K562 (cell line): Measurements from ENCODE around the gene VHLL. TPM values are rescaled to one million over a fixed set of nuclear protein-coding genes. Genes with fewer than 3 reads are reported as not detected.

Experiments used
- CHD4 ChIP-seq: fragments of 200-600 bp; sonication (generic); IDR thresholded peaks from 3 replicates; pipeline ENCODE4 v1.6.1; 2012; ENCODE audit warnings: low read depth, mild to moderate bottlenecking, mixed read lengths, low read length, inconsistent platforms; ENCODE audit not compliant: insufficient read depth, insufficient replicate concordance, poor library complexity, severe bottlenecking
- EZH2 ChIP-seq: IDR thresholded peaks from 2 replicates; pipeline ENCODE4 v1.6.1; 2012; ENCODE audit warnings: low read depth, mild to moderate bottlenecking, inconsistent platforms, low read length, borderline replicate concordance
- HDAC1 ChIP-seq, 2 experiments: fragments of 450-650 bp; IDR thresholded peaks; 2 replicates each; pipeline ENCODE4 v1.6.1; 2016 to 2017; ENCODE audit warnings: inconsistent platforms in 1 of 2, mild to moderate bottlenecking in 1 of 2, moderate library complexity in 1 of 2
- POLR2A ChIP-seq: fragments of 450-650 bp; conservative IDR thresholded peaks from 2 replicates; pipeline ENCODE4 v1.6.1; 2016
- POLR2H ChIP-seq: IDR thresholded peaks from 2 replicates; pipeline ENCODE4 v1.6.1; 2016; ENCODE audit warnings: missing genetic modification characterization, low read depth, mild to moderate bottlenecking, control low read depth, missing compliant biosample characterization, moderate library complexity
- SP1 ChIP-seq: sonication (generic); formaldehyde crosslinking; IDR thresholded peaks from 2 replicates; pipeline ENCODE4 v1.8.1; 2022; ENCODE audit warnings: mild to moderate bottlenecking, missing genetic modification reagents
- SPI1 ChIP-seq: IDR thresholded peaks from 2 replicates; pipeline ENCODE4 v1.6.1; 2011; ENCODE audit warnings: low read depth, low read length, control low read depth, borderline replicate concordance
- UBTF ChIP-seq, 2 experiments: IDR thresholded peaks; 2 replicates each; pipeline ENCODE4 v1.6.1; 2012; ENCODE audit warnings: improper control_type of control experiment in 2 of 2, low read depth in 2 of 2, low read length in 2 of 2, borderline replicate concordance in 1 of 2
- ZBED1 ChIP-seq: IDR thresholded peaks from 2 replicates; pipeline ENCODE4 v1.6.1; 2014
- ZFP36 ChIP-seq: fragments of 150-350 bp; IDR thresholded peaks from 2 replicates; pipeline ENCODE4 v1.6.1; 2018; ENCODE audit warnings: low read length, low read depth; ENCODE audit not compliant: partially characterized antibody
- ZNF133 ChIP-seq: fragments of 250-450 bp; sonication (Bioruptor Pico); IDR thresholded peaks from 2 replicates; pipeline ENCODE4 v1.4.0; 2020; ENCODE audit warnings: mild to moderate bottlenecking
- ZNF407 ChIP-seq: fragments of 450-650 bp; IDR thresholded peaks from 2 replicates; pipeline ENCODE4 v1.6.1; 2016; ENCODE audit warnings: low read depth
- ZNF507 ChIP-seq: conservative IDR thresholded peaks from 2 replicates; pipeline ENCODE4 v1.6.1; 2017; ENCODE audit warnings: missing genetic modification characterization, missing compliant biosample characterization
- polyA plus RNA-seq, 8 experiments: library from polyadenylated mRNA; depleted of rRNA in 4 of 8; stranded (reverse) in 5 of 8; unstranded in 3 of 8; fragments of >200 nt; fragmentation: Nextera tagmentation in 2 of 8; fragmentation: Illumina TruSeq in 1 of 8; extraction: Ambion mirVana in 2 of 8; extraction: Trizol in 1 of 8; gene quantifications; 2 replicates each; pipeline versions ENCODE4 v1.2.1 to v1.2.3, GENCODE V29; 2011 to 2014; ENCODE audit warnings: inconsistent platforms in 1 of 8, missing spikeins in 1 of 8
- total RNA-seq, 7 experiments: library from RNA; depleted of rRNA in 6 of 7; stranded (reverse); fragments of >200 nt in 6 of 7; fragmentation: Illumina TruSeq in 2 of 7; extraction: Trizol in 2 of 7; gene quantifications; 2 replicates each; pipeline versions ENCODE4 v1.2.1 to v1.2.3, GENCODE V29; 2011 to 2021; ENCODE audit warnings: low replicate concordance in 1 of 7
- TF ChIP-seq, protein P1 (sequence below), 2 experiments: fragments of 450-650 bp; conservative IDR thresholded peaks; 2 replicates each; pipeline ENCODE4 v1.6.1; 2017; ENCODE audit warnings: mild to moderate bottlenecking in 2 of 2, moderate library complexity in 2 of 2
- TF ChIP-seq, protein P2 (sequence below): fragments of 250-450 bp; sonication (Bioruptor Pico); IDR thresholded peaks from 2 replicates; pipeline ENCODE4 v1.8.0; 2021; ENCODE audit warnings: mild to moderate bottlenecking, moderate library complexity

VHLL gene
- total and polyA plus RNA-seq, 9 of the 15 experiments (the other 6 are each of a cell fraction or from before 2014, with no cell fraction given): not detected

DNA sequence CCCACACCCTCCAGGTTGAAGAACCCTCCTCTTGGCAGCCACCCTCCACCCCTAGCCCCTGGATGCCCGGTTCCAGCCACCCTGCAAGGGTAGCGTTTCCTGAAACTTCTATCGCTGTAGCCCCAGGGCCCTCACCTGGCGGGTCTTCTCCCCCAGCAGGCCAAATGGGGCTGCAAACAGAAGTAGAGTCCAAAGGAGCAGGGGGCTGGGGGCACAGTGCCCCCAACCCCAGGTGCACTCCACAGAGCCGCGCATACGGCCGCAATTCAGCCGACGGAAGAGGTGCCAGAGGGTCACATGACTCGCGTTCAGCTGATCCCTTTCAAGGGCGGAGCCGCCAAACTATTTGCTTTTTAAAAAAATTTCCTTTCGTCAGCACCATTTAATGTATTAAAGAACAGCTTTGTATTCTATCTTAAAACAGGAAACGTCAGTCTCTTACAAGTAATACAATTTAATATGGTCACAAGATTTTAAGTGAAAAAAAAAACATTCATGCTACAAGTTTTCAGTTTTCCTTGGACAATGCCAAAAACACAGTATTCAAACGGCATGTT lies 3.6 kb downstream of the VHLL start, which contains the start of gene GLMP (continued):
- TF ChIP-seq UBTF (IDR thresholded peaks at IDR 0.05; ENCODE audit: borderline replicate concordance in 1 of 2, low read depth in 2 of 2, low read length in 2 of 2) (no peak), ZFP36 (no peak), ZNF507 (no peak), SP1 (peak; percentile 47; the same call in 1 of the 2 replicates), SPI1 (no peak), ZNF407 (no peak), POLR2A (peak; percentile 67), EZH2 (no peak), HDAC1 (IDR thresholded peaks at IDR 0.05) (peak in 1 of 2 experiments; percentile 92; a peak in 2 of 4 replicates), CHD4 (no peak), ZBED1 (no peak), POLR2H (no peak), ZNF133 (CRISPR knock-in tag) (no peak)
- TF ChIP-seq, protein P1, sequence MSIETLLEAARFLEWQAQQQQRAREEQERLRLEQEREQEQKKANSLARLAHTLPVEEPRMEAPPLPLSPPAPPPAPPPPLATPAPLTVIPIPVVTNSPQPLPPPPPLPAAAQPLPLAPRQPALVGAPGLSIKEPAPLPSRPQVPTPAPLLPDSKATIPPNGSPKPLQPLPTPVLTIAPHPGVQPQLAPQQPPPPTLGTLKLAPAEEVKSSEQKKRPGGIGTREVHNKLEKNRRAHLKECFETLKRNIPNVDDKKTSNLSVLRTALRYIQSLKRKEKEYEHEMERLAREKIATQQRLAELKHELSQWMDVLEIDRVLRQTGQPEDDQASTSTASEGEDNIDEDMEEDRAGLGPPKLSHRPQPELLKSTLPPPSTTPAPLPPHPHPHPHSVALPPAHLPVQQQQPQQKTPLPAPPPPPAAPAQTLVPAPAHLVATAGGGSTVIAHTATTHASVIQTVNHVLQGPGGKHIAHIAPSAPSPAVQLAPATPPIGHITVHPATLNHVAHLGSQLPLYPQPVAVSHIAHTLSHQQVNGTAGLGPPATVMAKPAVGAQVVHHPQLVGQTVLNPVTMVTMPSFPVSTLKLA (conservative IDR thresholded peaks at IDR 0.05): peak in 1 of 2 experiments; percentile 55; a peak in 2 of 4 replicates
- TF ChIP-seq, protein P2, sequence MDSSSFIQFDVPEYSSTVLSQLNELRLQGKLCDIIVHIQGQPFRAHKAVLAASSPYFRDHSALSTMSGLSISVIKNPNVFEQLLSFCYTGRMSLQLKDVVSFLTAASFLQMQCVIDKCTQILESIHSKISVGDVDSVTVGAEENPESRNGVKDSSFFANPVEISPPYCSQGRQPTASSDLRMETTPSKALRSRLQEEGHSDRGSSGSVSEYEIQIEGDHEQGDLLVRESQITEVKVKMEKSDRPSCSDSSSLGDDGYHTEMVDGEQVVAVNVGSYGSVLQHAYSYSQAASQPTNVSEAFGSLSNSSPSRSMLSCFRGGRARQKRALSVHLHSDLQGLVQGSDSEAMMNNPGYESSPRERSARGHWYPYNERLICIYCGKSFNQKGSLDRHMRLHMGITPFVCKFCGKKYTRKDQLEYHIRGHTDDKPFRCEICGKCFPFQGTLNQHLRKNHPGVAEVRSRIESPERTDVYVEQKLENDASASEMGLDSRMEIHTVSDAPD (CRISPR knock-in tag): no peak
